ENCODE results near the gene TPPP.

- TF ChIP-seq CTCF (optimal IDR thresholded peaks at IDR 0.05 in 1 of 3, IDR thresholded peaks at IDR 0.05 in 1 of 3, conservative IDR thresholded peaks at IDR 0.05 in 1 of 3; ENCODE audit: extremely low read depth in 1 of 3, insufficient read depth in 2 of 3, low read length in 3 of 3), result no peak
- no peak for TF ChIP-seq EZH2 (IDR thresholded peaks at IDR 0.05; ENCODE audit: low read length)
These were observed 69.6 kb downstream of the TPPP start for GRCh38 chr5:623531-623930.

All from keratinocyte (primary cell).